Loucy (cell line): ENCODE measurements around the gene ALDH1L1.

ENCODE experiments used
- EZH2phosphoT487 ChIP-seq: fragments of 200-600 bp; IDR thresholded peaks from 2 replicates; pipeline ENCODE4 v1.6.1; 2018; ENCODE audit warnings: antibody characterized with exemption, mild to moderate bottlenecking, moderate library complexity, borderline replicate concordance
- TF ChIP-seq, protein P1 (sequence below): fragments of 200-600 bp; sonication (generic); conservative IDR thresholded peaks from 2 replicates; pipeline ENCODE4 v1.5.1; 2014; ENCODE audit warnings: mild to moderate bottlenecking, antibody characterized with exemption, low read length

DNA sequence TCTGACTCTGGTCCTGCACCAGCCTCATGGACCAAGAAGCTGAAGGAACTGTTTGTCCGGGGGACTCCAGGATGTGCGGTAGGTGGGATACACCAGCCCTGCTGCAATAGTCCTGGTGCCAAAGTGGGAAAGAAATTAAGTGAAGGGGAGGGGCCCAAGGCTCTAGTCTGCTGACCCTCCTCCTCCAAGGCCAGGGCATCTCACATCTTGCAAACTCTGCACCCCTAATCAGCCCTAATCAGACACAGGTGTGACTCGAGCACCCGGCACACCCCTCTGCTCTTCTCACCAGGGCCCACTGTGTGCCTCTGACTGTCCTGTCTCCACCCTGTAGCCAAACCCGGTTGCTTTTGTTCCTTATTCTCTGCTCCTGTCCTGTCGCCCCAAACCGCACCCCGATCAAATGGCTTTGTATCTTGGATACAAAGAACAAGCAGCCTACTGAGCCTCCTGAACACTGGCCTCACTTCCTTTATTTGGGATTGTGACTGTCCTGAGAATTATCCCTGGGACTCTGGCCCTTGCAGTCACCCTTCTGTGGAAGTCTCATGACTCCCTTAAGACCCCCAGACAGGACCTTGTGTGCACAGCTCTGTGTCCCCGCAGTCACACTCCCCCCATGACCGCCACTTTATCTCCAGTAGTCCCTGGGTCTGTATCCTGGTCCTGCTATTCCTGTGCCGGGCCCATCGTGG lies 69.8 kb downstream of the ALDH1L1 start:
- TF ChIP-seq, protein P1, sequence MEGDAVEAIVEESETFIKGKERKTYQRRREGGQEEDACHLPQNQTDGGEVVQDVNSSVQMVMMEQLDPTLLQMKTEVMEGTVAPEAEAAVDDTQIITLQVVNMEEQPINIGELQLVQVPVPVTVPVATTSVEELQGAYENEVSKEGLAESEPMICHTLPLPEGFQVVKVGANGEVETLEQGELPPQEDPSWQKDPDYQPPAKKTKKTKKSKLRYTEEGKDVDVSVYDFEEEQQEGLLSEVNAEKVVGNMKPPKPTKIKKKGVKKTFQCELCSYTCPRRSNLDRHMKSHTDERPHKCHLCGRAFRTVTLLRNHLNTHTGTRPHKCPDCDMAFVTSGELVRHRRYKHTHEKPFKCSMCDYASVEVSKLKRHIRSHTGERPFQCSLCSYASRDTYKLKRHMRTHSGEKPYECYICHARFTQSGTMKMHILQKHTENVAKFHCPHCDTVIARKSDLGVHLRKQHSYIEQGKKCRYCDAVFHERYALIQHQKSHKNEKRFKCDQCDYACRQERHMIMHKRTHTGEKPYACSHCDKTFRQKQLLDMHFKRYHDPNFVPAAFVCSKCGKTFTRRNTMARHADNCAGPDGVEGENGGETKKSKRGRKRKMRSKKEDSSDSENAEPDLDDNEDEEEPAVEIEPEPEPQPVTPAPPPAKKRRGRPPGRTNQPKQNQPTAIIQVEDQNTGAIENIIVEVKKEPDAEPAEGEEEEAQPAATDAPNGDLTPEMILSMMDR: no peak
- no peak for TF ChIP-seq EZH2phosphoT487
